HuH-7.5 (cell line): ENCODE results near the gene ADGRE1.

Experiments
- DNase-seq: peaks from one replicate; pipeline ENCODE4 v3.0.0; 2011; ENCODE audit warnings: low spot score

ADGRE1 gene

DNA sequence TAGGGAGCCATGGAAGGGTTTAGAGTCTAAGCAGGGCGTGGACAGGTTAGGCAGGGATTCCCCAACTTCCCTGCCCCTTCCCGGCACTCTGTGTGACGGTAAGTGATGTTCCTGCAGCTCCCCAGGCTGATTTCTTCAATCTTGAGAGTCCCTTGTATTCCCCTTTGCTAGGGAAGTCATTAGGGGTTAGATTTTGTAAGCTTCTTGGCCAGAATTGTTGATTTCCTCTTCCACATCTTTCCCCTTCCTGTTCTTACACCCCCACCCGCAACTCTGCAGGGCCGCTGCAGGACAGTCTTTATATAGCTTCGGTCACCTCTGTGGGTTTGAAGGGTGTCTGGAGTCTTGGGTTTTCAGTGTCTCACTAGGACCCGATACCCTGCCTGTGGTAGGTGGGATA lies 10.6 kb upstream of the ADGRE1 start:
- no peak for DNase-seq

GRCh38 chr19:6877766-6878165 lies 9.6 kb upstream of the ADGRE1 start:
- DNase-seq: no peak

GRCh38 chr19:6886277-6886897 lies 992 bp upstream of the ADGRE1 start:
- no peak for DNase-seq

DNA sequence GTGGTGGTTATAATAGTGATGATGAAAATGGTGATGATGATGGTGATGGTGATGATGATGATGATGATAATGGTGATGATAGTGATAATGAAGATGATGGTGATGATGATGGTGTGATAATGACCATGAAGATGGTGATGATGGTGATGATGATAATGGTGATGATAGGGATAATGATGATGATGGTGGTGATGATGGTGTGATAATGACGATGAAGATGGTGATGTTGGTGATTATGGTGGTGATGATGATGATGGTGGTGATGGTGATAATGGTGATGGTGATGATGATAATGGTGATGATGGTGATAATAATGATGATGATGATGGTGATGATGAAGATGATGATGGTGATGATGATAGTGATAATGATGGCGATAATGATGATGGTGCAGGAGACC lies 1.6 kb downstream of the ADGRE1 start:
- no peak for DNase-seq

- no peak for DNase-seq
Measured at GRCh38 chr19:6890401-6890913, 3.1 kb downstream of the ADGRE1 start.

GRCh38 chr19:6890938-6891337 lies 3.6 kb downstream of the ADGRE1 start:
- DNase-seq: no peak

- DNase-seq: no peak
Measured at GRCh38 chr19:6891761-6892385, 4.5 kb downstream of the ADGRE1 start.

DNA sequence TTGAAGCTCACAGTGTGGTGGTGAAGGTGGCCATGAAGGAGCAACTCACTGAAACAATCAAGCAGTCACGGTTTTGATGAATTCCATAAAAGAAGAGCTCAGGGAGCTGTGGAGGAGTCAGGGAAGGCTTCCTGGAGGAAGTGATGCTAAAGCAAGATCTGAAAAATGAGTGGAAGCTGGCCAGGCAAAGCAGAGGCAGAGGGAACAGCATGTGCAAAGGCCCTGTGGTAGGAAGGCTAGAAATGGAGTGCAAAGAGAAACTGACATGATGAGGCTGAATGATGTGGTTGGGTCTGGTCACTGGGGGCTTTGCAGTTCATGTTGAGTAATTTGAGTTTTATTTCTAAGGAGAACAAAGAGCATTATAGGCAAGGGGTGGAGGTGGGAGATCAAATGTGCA lies 6.9 kb downstream of the ADGRE1 start:
- DNase-seq: no peak

GRCh38 chr19:6903446-6903845 lies 16.1 kb downstream of the ADGRE1 start:
- no peak for DNase-seq

DNA sequence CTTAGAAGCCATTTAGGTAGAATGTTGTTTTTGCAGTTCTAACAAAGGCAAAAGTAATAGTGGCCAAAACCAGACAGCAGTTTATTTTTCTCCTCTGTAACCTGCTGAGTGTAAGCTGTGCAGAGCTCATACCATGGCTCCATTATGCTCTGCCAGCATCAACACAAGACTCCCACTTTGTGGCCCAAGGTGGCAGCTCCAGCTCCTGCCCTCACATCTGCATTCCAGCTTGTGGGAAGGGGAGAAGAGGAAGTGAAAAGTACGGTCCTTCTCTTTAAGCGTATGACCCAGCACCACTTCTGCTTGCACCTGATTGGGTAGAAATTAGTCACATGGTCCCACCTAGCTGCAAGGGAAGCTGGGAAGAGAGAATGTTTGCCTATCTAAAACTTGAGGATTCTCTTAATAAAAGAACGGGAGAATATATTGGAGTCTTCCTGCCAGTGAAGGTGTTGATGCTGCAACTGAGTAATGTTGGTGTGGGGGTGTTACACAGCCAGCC lies 19.2 kb downstream of the ADGRE1 start:
- no peak for DNase-seq

GRCh38 chr19:6911523-6911922 lies 24.1 kb downstream of the ADGRE1 start:
- DNase-seq: no peak

GRCh38 chr19:6914321-6914720 lies 26.9 kb downstream of the ADGRE1 start:
- no peak for DNase-seq

- DNase-seq: no peak
Measured at GRCh38 chr19:6916952-6917351, 29.6 kb downstream of the ADGRE1 start.

GRCh38 chr19:6925386-6925785 lies 38.0 kb downstream of the ADGRE1 start:
- DNase-seq: no peak

DNA sequence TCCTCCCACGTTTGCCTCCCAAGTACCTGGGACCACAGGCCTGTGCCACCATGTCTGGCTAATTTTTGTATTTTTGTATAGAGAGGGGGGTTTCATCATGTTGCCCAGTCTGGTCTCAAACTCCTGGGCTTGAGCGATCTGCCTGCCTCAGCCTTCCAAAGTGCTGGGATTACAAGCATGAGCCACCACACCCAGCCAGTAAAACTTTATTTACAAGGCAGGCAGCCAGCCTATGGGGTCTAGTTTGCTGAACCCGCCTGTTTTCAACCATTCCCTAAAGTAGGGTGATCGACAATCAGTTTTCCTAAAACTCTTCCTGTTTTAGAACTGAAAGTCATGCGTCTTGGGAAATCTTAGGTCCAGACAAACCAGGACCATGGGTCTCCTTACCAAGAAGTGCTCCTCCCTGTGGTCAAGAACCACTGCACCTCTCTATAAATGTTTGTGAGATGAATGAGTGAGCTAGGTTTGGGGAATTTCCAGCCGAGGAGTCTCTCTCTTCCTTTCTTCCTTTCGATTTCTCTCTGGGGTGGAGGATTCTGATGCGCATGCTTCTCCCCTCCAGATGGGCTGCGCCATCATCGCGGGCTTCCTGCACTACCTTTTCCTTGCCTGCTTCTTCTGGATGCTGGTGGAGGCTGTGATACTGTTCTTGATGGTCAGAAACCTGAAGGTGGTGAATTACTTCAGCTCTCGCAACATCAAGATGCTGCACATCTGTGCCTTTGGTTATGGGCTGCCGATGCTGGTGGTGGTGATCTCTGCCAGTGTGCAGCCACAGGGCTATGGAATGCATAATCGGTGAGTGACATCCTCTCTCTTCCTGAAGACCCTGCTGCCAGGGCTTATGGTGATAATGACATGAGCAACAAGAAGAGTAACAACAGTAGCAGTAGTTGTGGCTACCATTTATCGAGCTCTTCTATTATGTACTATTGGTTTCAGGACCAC lies 38.7 kb downstream of the ADGRE1 start:
- no peak for DNase-seq

DNA sequence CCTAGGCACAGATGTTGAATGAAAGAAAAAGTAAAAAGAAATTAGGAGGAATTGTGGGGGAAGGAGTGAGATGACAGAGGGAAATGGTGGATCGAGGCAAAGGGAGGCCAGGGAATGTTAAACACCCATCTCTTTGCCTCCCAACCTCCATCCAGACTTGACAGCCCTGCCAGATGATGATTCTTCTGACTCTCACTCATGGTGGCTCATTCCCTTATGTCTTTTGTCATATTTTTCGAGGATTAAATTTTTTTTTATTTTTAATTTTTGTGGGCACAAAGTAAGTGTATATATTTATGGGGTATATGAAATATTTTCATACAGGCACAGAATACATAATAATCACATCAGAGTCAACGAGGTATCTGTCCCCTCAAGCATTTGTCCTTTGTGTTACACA lies 42.8 kb downstream of the ADGRE1 start:
- DNase-seq: no peak

DNA sequence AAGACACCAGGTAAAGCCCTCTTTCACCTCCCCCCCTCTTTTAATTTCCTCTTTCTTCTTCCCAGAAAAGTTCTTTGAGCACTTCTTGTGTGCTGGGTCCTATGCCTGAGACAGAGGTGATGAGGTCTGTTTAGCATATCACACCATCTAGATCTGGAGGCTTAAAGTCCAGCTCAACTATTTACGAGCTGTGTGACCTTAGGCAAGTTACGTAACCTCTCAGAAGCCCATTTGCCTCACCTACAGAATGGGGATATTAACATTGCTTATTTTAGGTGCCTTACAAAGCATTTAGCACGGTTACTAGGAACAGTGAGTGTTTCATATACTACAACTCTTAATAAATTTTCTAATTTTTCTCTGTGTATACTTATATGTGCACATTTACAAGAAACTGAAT lies 47.7 kb downstream of the ADGRE1 start:
- DNase-seq: no peak

- DNase-seq: no peak
Measured at GRCh38 chr19:6935618-6936017, 48.2 kb downstream of the ADGRE1 start.

DNA sequence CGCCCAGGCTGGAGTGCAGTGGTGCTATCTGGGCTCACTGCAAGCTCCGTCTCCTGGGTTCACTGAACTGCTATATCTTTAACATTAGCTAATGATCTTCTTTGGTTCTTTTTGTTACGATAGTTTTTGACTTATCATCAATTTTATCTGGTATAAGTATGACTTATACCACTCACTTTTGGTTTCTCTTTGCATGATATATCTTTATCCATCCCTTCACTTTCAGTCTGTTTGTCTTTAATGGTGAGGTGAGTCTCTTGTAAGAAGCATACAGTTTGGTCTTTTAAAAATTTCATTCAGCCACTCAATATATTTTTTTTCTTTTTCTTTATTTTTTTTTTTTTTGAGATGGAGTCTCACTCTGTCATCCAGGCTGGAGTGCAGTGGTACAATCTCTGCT lies 58.4 kb downstream of the ADGRE1 start:
- no peak for DNase-seq

- no peak for DNase-seq
Measured at GRCh38 chr19:6947745-6948144, 60.4 kb downstream of the ADGRE1 start.

GRCh38 chr19:6948884-6949283 lies 61.5 kb downstream of the ADGRE1 start:
- DNase-seq: no peak

GRCh38 chr19:6952956-6953355 lies 65.6 kb downstream of the ADGRE1 start:
- DNase-seq: no peak

DNA sequence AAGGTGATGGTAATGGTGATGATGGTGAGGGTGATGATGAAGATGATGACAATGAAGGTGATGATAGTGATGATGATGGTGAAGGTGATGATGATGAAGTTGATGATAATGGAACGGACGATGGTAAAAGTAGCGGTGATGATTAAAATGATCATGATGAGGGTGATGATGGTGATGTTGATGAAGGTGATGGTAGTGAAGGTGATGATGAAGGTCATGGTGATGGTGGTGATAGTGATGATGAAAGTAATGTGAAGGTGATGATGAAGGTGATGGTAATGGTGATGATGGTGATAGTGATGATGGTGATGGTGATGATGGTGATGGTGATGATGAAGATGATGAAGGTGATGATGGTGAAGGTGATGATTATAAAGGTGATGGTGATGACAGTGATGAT lies 67.7 kb downstream of the ADGRE1 start:
- DNase-seq: no peak
